HepG2 (cell line): ENCODE results near the gene TMBIM4. TPM values are rescaled to one million over a fixed set of nuclear protein-coding genes. Genes with fewer than 3 reads are reported as not detected.

Experiments used
- ATAC-seq: fragments of 200-7000 bp; cut with Tn5 transposase; 3 replicates; pipeline ENCODE4 v1.9.1; 2020; ENCODE audit warnings: mild to moderate bottlenecking, moderate library complexity
- Bru-seq: library from RNA; stranded (reverse); fragments of 400-500 nt; gene quantifications from one replicate; lab custom pipeline; 2021; lab: Mats Ljungman, UMichigan
- BruChase-seq, 2 experiments: library from RNA; stranded (reverse); fragments of 400-500 nt; gene quantifications; one replicate each; lab custom pipeline; 2021; lab: Mats Ljungman, UMichigan
- BruUV-seq: library from RNA; stranded (reverse); fragments of 400-500 nt; replicated peaks from 2 replicates; lab custom pipeline; 2021; lab: Mats Ljungman, UMichigan
- CTCF ChIA-PET: fragments of 300-600 bp; formaldehyde crosslinking; extraction: SDS; loops from one replicate; lab custom pipeline; 2021; ENCODE audit warnings: low total read pairs, inconsistent platforms, low intra/inter-chr PET ratio; lab: Yijun Ruan, JAX
- POLR2A ChIA-PET: fragments of 350-600 bp; sonication (Branson Sonifier 250); formaldehyde crosslinking; loops from one replicate; lab custom pipeline; 2020; ENCODE audit warnings: antibody characterized with exemption, inconsistent platforms; lab: Yijun Ruan, JAX
- DNase-seq: peaks from one replicate; pipeline ENCODE4 v3.0.0-alpha.2; 2015; ENCODE audit warnings: low spot score
- FAIRE-seq: peaks from 3 replicates; lab custom pipeline; 2011; peaks lifted over from hg19 to GRCh38; lab: Jason Lieb, UNC
- H2AFZ ChIP-seq: one replicate; pipeline ENCODE4 v1.6.1; 2011; ENCODE audit warnings: low read length, inconsistent platforms
- H3K27ac ChIP-seq: fragments of 300-600 bp; 3 replicates; pipeline ENCODE4 v1.8.0; 2011; ENCODE audit warnings: mixed run types, mild to moderate bottlenecking, mixed read lengths, low read length, inconsistent platforms; ENCODE audit not compliant: insufficient read depth; ENCODE audit errors: extremely low read length
- H3K27me3 ChIP-seq, 2 experiments: fragments of 200-600 bp in 1 of 2; 2 replicates in 1 of 2; 3 replicates in 1 of 2; pipeline versions ENCODE4 v1.6.0 to v1.8.0; 2011; ENCODE audit warnings: low read length in 2 of 2, mild to moderate bottlenecking in 2 of 2, moderate library complexity in 2 of 2, inconsistent platforms in 1 of 2; ENCODE audit not compliant: insufficient read depth in 2 of 2, control insufficient read depth in 1 of 2
- H3K36me3 ChIP-seq, 2 experiments: fragments of 200-600 bp in 1 of 2; replicated peaks in 1 of 2; 2 replicates in 1 of 2; 3 replicates in 1 of 2; pipeline versions ENCODE4 v1.5.1 to v1.8.0; 2011; ENCODE audit warnings: low read length in 2 of 2, inconsistent platforms in 1 of 2; ENCODE audit not compliant: insufficient read depth in 2 of 2, control insufficient read depth in 1 of 2
- H3K4me1 ChIP-seq: 2 replicates; pipeline ENCODE4 v1.5.1; 2012; ENCODE audit warnings: low read length, inconsistent platforms; ENCODE audit not compliant: insufficient read depth
- H3K4me2 ChIP-seq: 2 replicates; pipeline ENCODE4 v1.6.0; 2011; ENCODE audit warnings: low read depth, low read length, inconsistent platforms
- H3K4me3 ChIP-seq, 3 experiments: fragments of 200-600 bp in 1 of 3; sonication (generic), shearing (Covaris generic) in 1 of 3; replicated peaks in 1 of 3; 2 replicates each; pipeline ENCODE4 v1.5.1; 2011 to 2016; ENCODE audit warnings: low read length in 3 of 3, inconsistent platforms in 2 of 3, low read depth in 2 of 3, mild to moderate bottlenecking in 2 of 3, control low read depth in 1 of 3, mixed read lengths in 1 of 3; ENCODE audit not compliant: insufficient read depth in 1 of 3
- H3K79me2 ChIP-seq: one replicate; pipeline ENCODE4 v1.6.1; 2011; ENCODE audit warnings: low read length, inconsistent platforms; ENCODE audit not compliant: insufficient read depth
- H3K9ac ChIP-seq: 2 replicates; pipeline ENCODE4 v1.6.0; 2011; ENCODE audit warnings: mild to moderate bottlenecking, low read depth, low read length, inconsistent platforms; ENCODE audit not compliant: insufficient read depth
- H3K9me3 ChIP-seq: 2 replicates; pipeline ENCODE4 v1.5.1; 2012; ENCODE audit warnings: mild to moderate bottlenecking, low read length
- H4K20me1 ChIP-seq: 2 replicates; pipeline ENCODE4 v1.6.0; 2011; ENCODE audit warnings: inconsistent platforms, mild to moderate bottlenecking, low read length, moderate library complexity; ENCODE audit not compliant: insufficient read depth
- FOSL2 ChIP-seq: sonication (generic); formaldehyde crosslinking; IDR thresholded peaks from 2 replicates; pipeline ENCODE4 v1.4.0; 2020; ENCODE audit warnings: missing genetic modification reagents
- KAT8 ChIP-seq: IDR thresholded peaks from 2 replicates; pipeline ENCODE4 v1.6.1; 2016; ENCODE audit warnings: missing genetic modification reagents, missing compliant biosample characterization
- KDM1A ChIP-seq: IDR thresholded peaks from 2 replicates; pipeline ENCODE4 v1.6.1; 2016; ENCODE audit warnings: missing compliant biosample characterization
- KDM3A ChIP-seq: IDR thresholded peaks from 2 replicates; pipeline ENCODE4 v1.6.1; 2018; ENCODE audit warnings: low read depth, missing compliant biosample characterization
- TAF1 ChIP-seq: sonication (generic); formaldehyde crosslinking; IDR thresholded peaks from 2 replicates; pipeline ENCODE4 v1.4.0; 2020; ENCODE audit warnings: missing genetic modification reagents
- ZNF256 ChIP-seq: sonication (generic); formaldehyde crosslinking; conservative IDR thresholded peaks from 2 replicates; pipeline ENCODE4 v1.4.0; 2020; ENCODE audit warnings: missing genetic modification reagents
- ZNF263 ChIP-seq: sonication (generic); formaldehyde crosslinking; IDR thresholded peaks from 2 replicates; pipeline ENCODE4 v1.4.0; 2020; ENCODE audit warnings: missing genetic modification reagents
- ZNF546 ChIP-seq: sonication (generic); formaldehyde crosslinking; conservative IDR thresholded peaks from 2 replicates; pipeline ENCODE4 v1.8.1; 2023; ENCODE audit warnings: mild to moderate bottlenecking, missing genetic modification reagents
- ZNF550 ChIP-seq: sonication (generic); formaldehyde crosslinking; IDR thresholded peaks from 2 replicates; pipeline ENCODE4 v1.4.0; 2020; ENCODE audit warnings: mild to moderate bottlenecking, missing genetic modification reagents, borderline replicate concordance
- ZNF552 ChIP-seq: sonication (generic); formaldehyde crosslinking; IDR thresholded peaks from 2 replicates; pipeline ENCODE4 v1.9.0; 2022; ENCODE audit warnings: missing genetic modification reagents, mild to moderate bottlenecking, borderline replicate concordance
- WGBS: methylation state at CpG from one replicate; pipeline ENCODE4 v1.1.6; 2017; ENCODE audit warnings: low lambda C conversion rate; 5-methylcytosine and 5-hydroxymethylcytosine counted together
- in situ Hi-C: cut with HindIII; loops from 2 replicates; pipeline ENCODE4 v1.10.0; 2017; ENCODE audit warnings: low pct_unique_long_range_greater_than_20kb; ENCODE audit not compliant: extremely low pct_ligation_motif_present
- intact Hi-C: fragments of 100-400 bp; cut with micrococcal nuclease; formaldehyde crosslinking; loops from one replicate; pipeline ENCODE4 v1.10.0; 2022; ENCODE audit not compliant: unreplicated experiment
- long read RNA-seq, 2 experiments: library from RNA in 1 of 2; library from polyadenylated mRNA in 1 of 2; stranded (forward) in 1 of 2; unstranded in 1 of 2; transcript quantifications; one replicate each; pipeline ENCODE4 v2.0.0, GENCODE V29; 2019 to 2022
- polyA minus RNA-seq, 3 experiments: library from RNA; depleted of rRNA, polyadenylated mRNA; stranded (reverse); fragments of >200 nt; gene quantifications; 2 replicates each; pipeline ENCODE4 v1.2.3, GENCODE V29; 2011; ENCODE audit warnings: low replicate concordance in 1 of 3
- polyA plus RNA-seq, 8 experiments: library from polyadenylated mRNA; depleted of rRNA in 3 of 8; stranded (reverse) in 7 of 8; unstranded in 1 of 8; fragments of >200 nt; fragmentation: Illumina TruSeq in 4 of 8; extraction: Trizol in 4 of 8; gene quantifications; 2 replicates each; pipeline versions ENCODE4 v1.2.1 to v1.2.3, GENCODE V29; 2011 to 2016; ENCODE audit warnings: low read depth in 4 of 8, missing spikeins in 1 of 8, mixed read lengths in 1 of 8; ENCODE audit not compliant: insufficient read depth in 1 of 8
- total RNA-seq, 5 experiments: library from RNA; depleted of rRNA; stranded (reverse); fragments of >200 nt; fragmentation: Illumina TruSeq; extraction: Trizol; gene quantifications; 2 replicates each; pipeline ENCODE4 v1.2.3, GENCODE V29; 2016; ENCODE audit warnings: low read depth in 1 of 5
- TF ChIP-seq, protein P1 (sequence below): sonication (generic); formaldehyde crosslinking; IDR thresholded peaks from 2 replicates; pipeline ENCODE4 v1.4.0; 2020; ENCODE audit warnings: mild to moderate bottlenecking, missing genetic modification reagents
- TF ChIP-seq, protein P2 (sequence below): sonication (generic); formaldehyde crosslinking; IDR thresholded peaks from 2 replicates; pipeline ENCODE4 v1.8.0; 2022; ENCODE audit warnings: mild to moderate bottlenecking, missing genetic modification reagents, borderline replicate concordance

Gene TMBIM4, protein sequence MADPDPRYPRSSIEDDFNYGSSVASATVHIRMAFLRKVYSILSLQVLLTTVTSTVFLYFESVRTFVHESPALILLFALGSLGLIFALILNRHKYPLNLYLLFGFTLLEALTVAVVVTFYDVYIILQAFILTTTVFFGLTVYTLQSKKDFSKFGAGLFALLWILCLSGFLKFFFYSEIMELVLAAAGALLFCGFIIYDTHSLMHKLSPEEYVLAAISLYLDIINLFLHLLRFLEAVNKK
- total RNA-seq (2016; rRNA removed; fragmentation: Illumina TruSeq; extraction: Trizol) = 42.7 and 60.5 TPM in 2 replicates
- total RNA-seq (2016; cell fraction: cytosol; rRNA removed; fragmentation: Illumina TruSeq; extraction: Trizol; ENCODE audit: low read depth) = 23.4 and 25.4 TPM in 2 replicates
- total RNA-seq (2016; cell fraction: insoluble cytoplasmic fraction; rRNA removed; fragmentation: Illumina TruSeq; extraction: Trizol) = 39.4 and 63.5 TPM in 2 replicates
- total RNA-seq (2016; cell fraction: membrane; rRNA removed; fragmentation: Illumina TruSeq; extraction: Trizol) = 26.8 and 31.2 TPM in 2 replicates
- total RNA-seq (2016; cell fraction: nucleus; rRNA removed; fragmentation: Illumina TruSeq; extraction: Trizol) = 49.6 and 63.4 TPM in 2 replicates
- polyA plus RNA-seq (2011; rRNA removed) = 50.6 and 67.7 TPM in 2 replicates
- polyA plus RNA-seq (2011; cell fraction: cytosol; rRNA removed) = 52.4 and 84.3 TPM in 2 replicates
- polyA plus RNA-seq (2011; cell fraction: nucleus; rRNA removed) = 13.8 and 20.7 TPM in 2 replicates
- 22.5 and 39.1 TPM in 2 replicates for polyA plus RNA-seq (2012)
- polyA plus RNA-seq (2016; cell fraction: cytosol; fragmentation: Illumina TruSeq; extraction: Trizol; ENCODE audit: low read depth) = 38.5 and 45.6 TPM in 2 replicates
- 48.1 and 48.4 TPM in 2 replicates for polyA plus RNA-seq (2016; cell fraction: insoluble cytoplasmic fraction; fragmentation: Illumina TruSeq; extraction: Trizol; ENCODE audit: low read depth)
- 37.2 and 37.7 TPM in 2 replicates for polyA plus RNA-seq (2016; cell fraction: membrane; fragmentation: Illumina TruSeq; extraction: Trizol; ENCODE audit: low read depth)
- 94.9 and 98.2 TPM in 2 replicates for polyA plus RNA-seq (2016; cell fraction: nucleus; fragmentation: Illumina TruSeq; extraction: Trizol; ENCODE audit: insufficient read depth, low read depth)
- polyA minus RNA-seq (2011; rRNA and poly(A)+ RNA removed; ENCODE audit: low replicate concordance) = 18.5 and 25.0 TPM in 2 replicates
- polyA minus RNA-seq (2011; cell fraction: cytosol; rRNA and poly(A)+ RNA removed) = 21.6 and 27.0 TPM in 2 replicates
- polyA minus RNA-seq (2011; cell fraction: nucleus; rRNA and poly(A)+ RNA removed) = 13.4 and 17.9 TPM in 2 replicates
- percentile 75 among the genes with signal in this experiment for Bru-seq, nascent RNA
- BruChase-seq, experiment 1, labeled RNA remaining after a 6-hour chase = percentile 69 among the genes with signal in this experiment
- BruChase-seq, experiment 2, labeled RNA remaining after a 2-hour chase = percentile 69 among the genes with signal in this experiment
- long read RNA-seq, experiment 1, transcript TMBIM4-202 (7 exons, 2,952 nt) = major isoform, 78 of 87 reads
- long read RNA-seq, experiment 1, partial matches to known transcripts = 1 of 87 reads
- long read RNA-seq, experiment 1, other reads (novel, unspliced or antisense) = 6 of 87 reads
- long read RNA-seq, experiment 2, transcript TMBIM4-202 (7 exons, 2,952 nt) = major isoform, 26 of 50 reads
- long read RNA-seq, experiment 2, partial matches to known transcripts = 11 of 50 reads
- long read RNA-seq, experiment 2, other reads (novel, unspliced or antisense) = 10 of 50 reads

DNA sequence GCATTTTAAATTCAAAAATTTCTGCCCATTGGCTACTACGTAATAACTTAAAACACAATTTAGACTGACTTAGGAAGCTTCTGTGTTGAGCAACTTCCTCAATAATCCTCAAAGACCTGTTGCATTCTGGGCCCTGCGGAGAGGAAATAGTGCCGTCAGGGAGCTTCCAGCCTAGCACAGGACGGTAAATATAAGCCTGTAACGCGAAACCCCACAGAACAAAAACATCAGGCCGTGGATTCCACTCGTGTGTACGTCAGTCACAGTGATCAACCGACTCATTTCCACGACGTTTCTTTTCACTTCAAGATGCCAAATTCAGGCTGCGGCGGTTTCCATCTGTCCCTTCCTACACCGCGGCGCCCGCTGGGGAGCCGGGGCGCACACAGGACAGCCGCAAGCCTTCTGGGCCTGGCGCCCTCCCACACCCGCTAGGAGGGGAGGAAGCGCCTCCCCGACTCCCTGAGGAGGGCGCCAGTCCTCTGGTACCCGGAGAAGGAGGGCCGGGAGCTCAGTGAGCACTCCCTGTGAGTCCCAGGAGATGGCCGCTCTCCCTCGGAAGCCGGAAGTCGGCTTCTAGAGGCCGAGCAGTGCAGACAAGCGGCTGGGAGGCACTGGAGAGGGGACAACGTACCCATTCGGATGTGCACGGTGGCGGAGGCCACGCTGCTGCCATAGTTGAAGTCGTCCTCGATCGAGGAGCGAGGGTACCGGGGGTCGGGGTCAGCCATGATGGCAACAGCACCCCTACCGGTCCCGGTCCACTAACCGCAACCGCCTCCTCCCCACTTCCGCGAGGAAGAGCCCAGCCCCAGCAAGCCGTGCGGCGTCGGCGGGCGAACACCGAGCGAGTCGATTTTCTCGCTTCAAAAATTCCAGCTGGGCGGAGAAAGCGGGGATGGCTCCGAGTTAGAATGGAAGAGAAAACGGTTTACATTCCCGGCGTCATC is at the start of gene TMBIM4:
Gene TMBIM4, minus strand, starts transcription at position 776 of the 950 bp plus-strand sequence. Its CDS starts 45 bp downstream, at position 731.
- DNase-seq (peak; percentile 86), FAIRE-seq (peak; percentile 74), ATAC-seq (peak; percentile 97)
- Histone ChIP-seq H3K4me3 (peak within 1 kb of the TSS; percentile 75 to 99 (median 86)), H3K4me2 (peak within 1 kb of the TSS; percentile 77), H3K36me3 (no peaks in the 10 kb centered on the region), H4K20me1 (no peaks in the 10 kb centered on the region), H2AFZ (peak within 1 kb of the TSS; percentile 94), H3K9me3 (peaks cover 10% of the 10 kb centered on the region), H3K27me3 (no peaks in the 10 kb centered on the region), H3K27ac (peak within 1 kb of the TSS; percentile 94), H3K9ac (peak within 1 kb of the TSS; percentile 79), H3K79me2 (peaks cover 31% of the 10 kb centered on the region), H3K4me1 (peaks cover 27% of the 10 kb centered on the region)
- TSS peak; percentile 90 for BruUV-seq
- in situ Hi-C loops = no loop called here
- ChIA-PET POLR2A (interaction anchor here (0.6 to 2.8 kb wide), 16 partner anchors 11 to 1335 kb away, joined by 3 to 33 read pairs (median 4); partner anchors contain the start of genes HELB, LEMD3 and LLPH), CTCF (no interaction called here)
- under 1% methylated on average over 25 of the region's 67 CpGs for WGBS
- intact Hi-C loops = loop anchor here (2.0 to 5.0 kb wide), 2 partner anchors 37 to 65 kb away; partner anchors contain the start of gene LLPH
- TF ChIP-seq ZNF550 (no peak), FOSL2 (CRISPR knock-in tag) (peak; percentile 5; the same call in 1 of the 2 replicates), TAF1 (CRISPR knock-in tag) (peak; percentile 85), ZNF263 (CRISPR knock-in tag) (peak; percentile 99), KDM3A (CRISPR knock-in tag) (peak; percentile 80), KAT8 (peak; percentile 95), ZNF256 (peak; percentile 64; the same call in 1 of the 2 replicates), ZNF546 (CRISPR knock-in tag) (peak; percentile 70; the same call in 1 of the 2 replicates), KDM1A (CRISPR knock-in tag) (0 out of 2 replicates have a peak, but pooled peaks have one; percentile 37), ZNF552 (CRISPR knock-in tag) (peak; percentile 58; the same call in 1 of the 2 replicates)
- TF ChIP-seq, protein P1, sequence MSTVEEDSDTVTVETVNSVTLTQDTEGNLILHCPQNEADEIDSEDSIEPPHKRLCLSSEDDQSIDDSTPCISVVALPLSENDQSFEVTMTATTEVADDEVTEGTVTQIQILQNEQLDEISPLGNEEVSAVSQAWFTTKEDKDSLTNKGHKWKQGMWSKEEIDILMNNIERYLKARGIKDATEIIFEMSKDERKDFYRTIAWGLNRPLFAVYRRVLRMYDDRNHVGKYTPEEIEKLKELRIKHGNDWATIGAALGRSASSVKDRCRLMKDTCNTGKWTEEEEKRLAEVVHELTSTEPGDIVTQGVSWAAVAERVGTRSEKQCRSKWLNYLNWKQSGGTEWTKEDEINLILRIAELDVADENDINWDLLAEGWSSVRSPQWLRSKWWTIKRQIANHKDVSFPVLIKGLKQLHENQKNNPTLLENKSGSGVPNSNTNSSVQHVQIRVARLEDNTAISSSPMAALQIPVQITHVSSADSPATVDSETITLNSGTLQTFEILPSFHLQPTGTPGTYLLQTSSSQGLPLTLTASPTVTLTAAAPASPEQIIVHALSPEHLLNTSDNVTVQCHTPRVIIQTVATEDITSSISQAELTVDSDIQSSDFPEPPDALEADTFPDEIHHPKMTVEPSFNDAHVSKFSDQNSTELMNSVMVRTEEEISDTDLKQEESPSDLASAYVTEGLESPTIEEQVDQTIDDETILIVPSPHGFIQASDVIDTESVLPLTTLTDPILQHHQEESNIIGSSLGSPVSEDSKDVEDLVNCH = 0 out of 2 replicates have a peak, but pooled peaks have one; percentile 57
- TF ChIP-seq, protein P2, sequence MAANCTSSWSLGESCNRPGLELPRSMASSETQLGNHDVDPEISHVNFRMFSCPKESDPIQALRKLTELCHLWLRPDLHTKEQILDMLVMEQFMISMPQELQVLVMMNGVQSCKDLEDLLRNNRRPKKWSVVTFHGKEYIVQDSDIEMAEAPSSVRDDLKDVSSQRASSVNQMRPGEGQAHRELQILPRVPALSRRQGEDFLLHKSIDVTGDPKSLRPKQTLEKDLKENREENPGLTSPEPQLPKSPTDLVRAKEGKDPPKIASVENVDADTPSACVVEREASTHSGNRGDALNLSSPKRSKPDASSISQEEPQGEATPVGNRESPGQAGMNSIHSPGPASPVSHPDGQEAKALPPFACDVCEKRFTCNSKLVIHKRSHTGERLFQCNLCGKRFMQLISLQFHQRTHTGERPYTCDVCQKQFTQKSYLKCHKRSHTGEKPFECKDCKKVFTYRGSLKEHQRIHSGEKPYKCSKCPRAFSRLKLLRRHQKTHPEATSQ (CRISPR knock-in tag) = no peak; the same call in 1 of the 2 replicates
